Measurements from ENCODE around the gene LSAMP.

DNA sequence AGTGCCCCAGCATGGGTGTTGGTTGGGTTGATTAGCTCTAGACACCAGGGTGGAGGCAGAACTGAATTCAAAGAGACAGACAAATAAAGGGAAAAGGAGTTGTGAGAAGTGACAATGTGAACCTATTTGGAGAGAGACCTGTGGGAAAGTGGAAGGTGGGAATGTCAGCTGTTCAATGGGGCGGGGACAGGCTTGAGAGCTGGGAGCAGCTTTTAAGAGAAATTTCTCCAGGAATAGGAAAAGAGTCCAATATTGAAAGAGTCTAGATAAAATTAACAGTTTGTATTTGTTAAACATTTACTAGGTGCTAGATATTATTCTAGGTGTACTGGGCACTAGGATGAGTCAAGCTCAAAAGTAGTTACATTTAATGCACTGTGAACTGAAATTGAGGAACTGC is 596.6 kb downstream of the LSAMP start:
- TF ChIP-seq, protein P1, sequence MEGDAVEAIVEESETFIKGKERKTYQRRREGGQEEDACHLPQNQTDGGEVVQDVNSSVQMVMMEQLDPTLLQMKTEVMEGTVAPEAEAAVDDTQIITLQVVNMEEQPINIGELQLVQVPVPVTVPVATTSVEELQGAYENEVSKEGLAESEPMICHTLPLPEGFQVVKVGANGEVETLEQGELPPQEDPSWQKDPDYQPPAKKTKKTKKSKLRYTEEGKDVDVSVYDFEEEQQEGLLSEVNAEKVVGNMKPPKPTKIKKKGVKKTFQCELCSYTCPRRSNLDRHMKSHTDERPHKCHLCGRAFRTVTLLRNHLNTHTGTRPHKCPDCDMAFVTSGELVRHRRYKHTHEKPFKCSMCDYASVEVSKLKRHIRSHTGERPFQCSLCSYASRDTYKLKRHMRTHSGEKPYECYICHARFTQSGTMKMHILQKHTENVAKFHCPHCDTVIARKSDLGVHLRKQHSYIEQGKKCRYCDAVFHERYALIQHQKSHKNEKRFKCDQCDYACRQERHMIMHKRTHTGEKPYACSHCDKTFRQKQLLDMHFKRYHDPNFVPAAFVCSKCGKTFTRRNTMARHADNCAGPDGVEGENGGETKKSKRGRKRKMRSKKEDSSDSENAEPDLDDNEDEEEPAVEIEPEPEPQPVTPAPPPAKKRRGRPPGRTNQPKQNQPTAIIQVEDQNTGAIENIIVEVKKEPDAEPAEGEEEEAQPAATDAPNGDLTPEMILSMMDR (IDR thresholded peaks at IDR 0.05; ENCODE audit: low read depth, low read length) = no peak
- TF ChIP-seq EZH2phosphoT487 (IDR thresholded peaks at IDR 0.05; ENCODE audit: low read depth) = no peak
